Dermis blood vessel endothelial cell (primary cell): Measurements from ENCODE around the gene NDUFAF7. TPM values are rescaled to one million over a fixed set of nuclear protein-coding genes. Genes with fewer than 3 reads are reported as not detected.
"Not testable (repeated sequence)": the region's sequence is repeated elsewhere in the genome, so short reads cannot be mapped to it uniquely, and the experiment has no call there.

ENCODE experiments used
- DNase-seq: peaks from one replicate; pipeline ENCODE4 v3.0.0; 2010
- total RNA-seq: library from RNA; depleted of rRNA; stranded (reverse); fragments of >200 nt; gene quantifications from 2 replicates; pipeline ENCODE4 v1.2.3, GENCODE V29; 2014

The NDUFAF7 gene
- total RNA-seq, 1 donor from 2014 or later = 15.7 TPM

- no peak for DNase-seq
These were observed 12.4 kb upstream of the NDUFAF7 start for GRCh38 chr2:37219046-37219445.

- no peak for DNase-seq
These were observed 8.3 kb upstream of the NDUFAF7 start for GRCh38 chr2:37223131-37223530.

GRCh38 chr2:37224063-37224462, 7.4 kb upstream of the NDUFAF7 start:
- DNase-seq = no peak

GRCh38 chr2:37225129-37225528, 6.3 kb upstream of the NDUFAF7 start:
- DNase-seq = not testable (repeated sequence)

- DNase-seq = no peak
These were observed 4.6 kb upstream of the NDUFAF7 start for GRCh38 chr2:37226863-37227262.

- DNase-seq = no peak
These were observed 2.7 kb upstream of the NDUFAF7 start for GRCh38 chr2:37228788-37229187.

GRCh38 chr2:37230581-37230980, 877 bp upstream of the NDUFAF7 start:
- DNase-seq = peak; percentile 44

GRCh38 chr2:37232131-37232933, 874 bp downstream of the NDUFAF7 start:
- DNase-seq = peak; percentile 42

GRCh38 chr2:37243435-37243834, 12.0 kb downstream of the NDUFAF7 start:
- peak; percentile 45 for DNase-seq

GRCh38 chr2:37244017-37244416, 12.6 kb downstream of the NDUFAF7 start:
- DNase-seq = peak; percentile 6

GRCh38 chr2:37244755-37245154, 13.3 kb downstream of the NDUFAF7 start:
- no peak for DNase-seq

- DNase-seq = no peak
These were observed 14.7 kb downstream of the NDUFAF7 start for GRCh38 chr2:37246205-37246604.

GRCh38 chr2:37250869-37251740, 19.6 kb downstream of the NDUFAF7 start:
- no peak for DNase-seq

GRCh38 chr2:37262522-37262921, 31.1 kb downstream of the NDUFAF7 start:
- DNase-seq = no peak

- no peak for DNase-seq
These were observed 32.4 kb downstream of the NDUFAF7 start for GRCh38 chr2:37263839-37264238.

GRCh38 chr2:37267685-37268084, 36.2 kb downstream of the NDUFAF7 start:
- DNase-seq = no peak

GRCh38 chr2:37268111-37268510, 36.7 kb downstream of the NDUFAF7 start:
- no peak for DNase-seq

- no peak for DNase-seq
These were observed 40.1 kb downstream of the NDUFAF7 start for GRCh38 chr2:37271376-37272067.

- DNase-seq = no peak
These were observed 43.0 kb downstream of the NDUFAF7 start for GRCh38 chr2:37274359-37274965.

GRCh38 chr2:37276291-37276690, 44.8 kb downstream of the NDUFAF7 start:
- no peak for DNase-seq

GRCh38 chr2:37281916-37282315, 50.5 kb downstream of the NDUFAF7 start:
- no peak for DNase-seq

GRCh38 chr2:37282746-37283145, 51.3 kb downstream of the NDUFAF7 start:
- no peak for DNase-seq

GRCh38 chr2:37283207-37283606, 51.7 kb downstream of the NDUFAF7 start:
- DNase-seq = peak; percentile 66
